GM12873 (cell line): ENCODE results near the gene C2CD4D.

Experiments used
- CTCF ChIP-seq: IDR thresholded peaks from 2 replicates; pipeline ENCODE4 v1.5.1; 2012; ENCODE audit warnings: low read depth, mild to moderate bottlenecking, moderate library complexity, low read length, control low read depth; ENCODE audit not compliant: insufficient read depth; ENCODE audit errors: missing control alignments

The C2CD4D gene

GRCh38 chr1:151859891-151860293, 20.3 kb upstream of the C2CD4D start:
- TF ChIP-seq CTCF: no peak

GRCh38 chr1:151858886-151859665, 19.5 kb upstream of the C2CD4D start:
- TF ChIP-seq CTCF: no peak

DNA sequence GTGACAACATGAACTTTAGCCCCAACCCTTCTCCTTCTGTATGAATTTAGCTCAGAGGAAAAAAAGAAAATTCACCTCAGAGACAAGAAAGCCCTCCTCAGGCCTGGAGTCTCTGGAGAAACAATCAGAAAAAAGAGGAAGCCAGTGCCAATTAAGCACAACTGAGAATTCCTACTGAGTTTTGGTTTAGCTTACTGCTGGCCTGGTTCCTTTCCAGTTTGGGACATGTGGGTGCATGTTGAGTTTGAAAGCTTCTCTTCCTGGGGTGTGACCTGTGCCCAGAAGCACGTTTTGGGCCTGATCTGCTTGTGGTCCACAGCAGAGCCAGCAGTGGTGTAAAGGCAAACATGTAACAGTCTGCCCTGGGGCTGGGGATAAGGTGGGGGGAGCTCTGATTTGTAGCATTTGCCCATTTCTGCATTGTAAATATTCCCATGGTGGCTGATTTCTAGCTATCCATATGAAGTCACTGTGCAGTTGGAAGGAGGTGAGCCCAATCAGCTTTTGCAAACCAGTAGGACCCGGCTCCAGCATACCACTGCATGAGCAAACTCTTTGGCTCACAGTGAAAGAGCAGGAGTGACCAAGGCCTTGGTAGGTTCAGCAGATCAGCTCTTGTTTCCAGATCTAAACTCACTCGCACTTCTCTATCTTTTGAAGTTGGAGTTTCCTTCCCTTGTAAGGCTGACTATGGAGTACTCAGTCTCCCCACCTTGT, 18.6 kb upstream of the C2CD4D start:
- no peak for TF ChIP-seq CTCF

DNA sequence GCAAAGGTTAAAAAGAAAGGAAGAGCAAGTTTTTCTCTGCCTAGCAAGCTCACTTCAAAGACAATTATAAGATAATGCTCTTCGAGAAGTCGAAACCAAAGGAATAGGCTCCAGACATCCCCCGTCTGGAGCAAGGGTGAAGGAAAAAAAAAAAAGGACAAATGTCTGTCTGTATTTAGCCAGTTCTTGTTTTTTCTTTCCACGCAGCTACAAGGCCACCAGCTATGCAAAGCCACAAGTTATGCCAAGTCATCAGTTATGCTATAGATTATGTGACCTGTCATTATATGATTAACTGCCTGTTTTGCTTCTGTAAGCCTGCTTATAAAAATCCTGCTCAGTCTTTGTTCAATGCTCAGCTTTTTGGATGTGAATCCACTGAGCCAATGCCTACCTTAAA, 16.3 kb upstream of the C2CD4D start:
- no peak for TF ChIP-seq CTCF

DNA sequence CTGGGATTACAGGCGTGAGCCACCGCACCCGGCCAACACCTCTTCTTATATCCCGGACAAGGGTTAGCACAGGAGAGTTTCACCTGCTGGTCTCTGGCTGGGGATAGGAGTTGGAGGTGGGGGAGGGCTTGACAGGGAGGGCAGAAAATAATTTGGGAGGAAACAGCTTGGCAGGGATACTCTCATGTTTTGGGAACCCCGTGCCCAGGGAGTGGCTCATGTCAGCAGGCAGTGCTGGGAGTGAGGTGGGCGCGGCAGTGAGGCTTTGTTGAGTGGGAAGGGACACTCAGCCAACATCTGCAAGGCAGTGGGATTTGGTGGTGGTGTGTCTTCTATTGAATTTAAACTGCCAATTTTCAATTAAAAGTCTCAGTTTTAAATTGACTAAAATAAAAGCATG, 15.0 kb upstream of the C2CD4D start:
- no peak for TF ChIP-seq CTCF

GRCh38 chr1:151853411-151853943, 13.9 kb upstream of the C2CD4D start, which contains the start of gene THEM5:
Gene THEM5 (minus strand): TSS chr1:151853712. CDS start chr1:151853565, 147 bp downstream.
- no peak for TF ChIP-seq CTCF

DNA sequence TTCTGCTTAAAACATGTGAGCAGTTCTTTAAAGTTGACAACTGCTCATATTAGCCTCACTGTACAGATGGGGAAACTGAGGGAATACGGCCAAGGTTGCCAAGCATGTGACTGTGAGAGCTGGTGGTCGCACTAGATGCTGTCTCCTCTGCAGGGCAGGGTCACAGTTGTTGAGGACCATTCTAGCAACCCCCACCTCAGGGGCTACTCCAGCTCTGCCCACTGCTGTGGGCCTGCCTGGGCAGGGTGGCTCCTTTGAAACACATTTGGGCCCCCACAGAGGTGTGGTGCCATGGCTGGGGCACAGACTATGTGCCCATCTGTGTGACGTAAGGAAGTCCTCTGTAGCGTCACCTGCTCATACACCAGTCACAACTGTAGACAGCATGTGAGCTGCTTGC, 13.1 kb upstream of the C2CD4D start:
- no peak for TF ChIP-seq CTCF
